Measurements from ENCODE around the gene IKZF3. TPM values are rescaled to one million over a fixed set of nuclear protein-coding genes. Genes with fewer than 3 reads are reported as not detected.

Gene IKZF3
- total RNA-seq: 1 to 10 TPM; 3.9 TPM
- polyA plus RNA-seq: 1 to 10 TPM; 1.0 to 1.4 TPM
- long read RNA-seq, donor 1: 0 reads
- long read RNA-seq, donor 2: 0 reads
- long read RNA-seq, donor 3: 0 reads
- long read RNA-seq, donor 4: 0 reads
- long read RNA-seq, donor 5, full-length matches to known transcripts: 1 of 1 reads
- long read RNA-seq, donor 5, partial matches to known transcripts: 0 of 1 reads
- long read RNA-seq, donor 5, other reads (novel, unspliced or antisense): 0 of 1 reads

DNA sequence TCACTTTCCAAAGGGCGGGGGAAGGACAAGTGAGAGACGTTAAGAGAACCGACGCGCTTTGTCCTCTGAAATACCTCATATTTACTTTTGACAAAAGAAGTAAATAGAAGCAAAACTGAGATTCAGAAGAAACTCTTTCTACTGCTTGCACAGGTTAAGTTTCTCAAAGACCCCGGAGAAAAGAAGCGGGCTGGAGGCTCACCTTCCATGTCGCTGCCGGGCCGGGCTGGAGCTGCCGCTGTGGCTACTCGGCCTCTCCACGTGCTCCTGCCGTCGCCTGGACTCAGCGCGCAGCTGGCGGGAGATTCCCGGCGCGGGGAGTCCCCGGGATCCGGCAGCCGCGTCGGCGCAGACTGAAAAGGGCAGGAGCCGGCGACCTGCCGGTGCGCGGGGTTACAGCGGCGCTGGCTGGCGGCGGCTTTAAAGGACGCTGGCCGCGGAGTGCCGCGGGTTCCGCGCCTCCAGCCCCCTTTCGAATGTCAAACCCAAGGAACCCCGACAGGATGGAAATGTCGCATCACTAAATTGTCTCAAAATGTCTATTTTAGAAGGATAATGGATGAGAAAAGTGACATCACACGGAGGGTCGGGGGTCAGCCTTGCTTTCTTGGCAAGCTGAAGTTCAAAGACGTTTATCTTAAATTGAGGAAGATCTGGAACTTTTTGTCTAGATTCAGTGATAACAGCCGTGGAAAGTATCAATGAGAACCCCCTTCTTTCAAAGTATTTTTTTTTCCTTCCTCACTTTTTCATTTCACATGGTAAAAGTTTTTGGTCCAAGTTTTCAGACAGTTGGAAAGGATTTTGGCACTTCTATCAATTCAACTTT lies at the start of gene IKZF3:
Gene IKZF3 (minus strand): TSS at position 395 of the 829 bp plus-strand sequence. CDS start 186 bp downstream, at position 209.
- Histone ChIP-seq H3K27ac (ENCODE audit: low read depth in 1 of 2, low read length in 1 of 2) (peak within 1 kb of the TSS in 1 of 2 donors; percentile 54), H3K9me3 (ENCODE audit: control insufficient read depth in 4 of 4, insufficient read depth in 3 of 4, low read length in 3 of 4) (peaks cover 0 to 12% (median 1%) of the 10 kb centered on the region in 4 donors), H3K4me1 (ENCODE audit: control insufficient read depth in 5 of 5, insufficient read depth in 5 of 5, low read length in 5 of 5) (no peaks in the 10 kb centered on the region), H3K36me3 (ENCODE audit: control insufficient read depth in 4 of 4, insufficient read depth in 4 of 4, low read length in 4 of 4) (no peaks in the 10 kb centered on the region), H3K27me3 (ENCODE audit: control insufficient read depth in 3 of 3, insufficient read depth in 3 of 3, low read length in 2 of 3) (peaks cover 0 to 71% (median 63%) of the 10 kb centered on the region in 3 donors), H3K9ac (ENCODE audit: insufficient read depth in 1 of 2, low read length in 2 of 2) (peak within 1 kb of the TSS in 1 of 2 donors; percentile 13), H3K4me3 (no peak within 1 kb of the TSS)
- ATAC-seq (ENCODE audit: insufficient read depth, low FRiP score): peak; percentile 81
- 2 to 3% methylated on average over 50 of the region's 50 CpGs for whole genome bisulfite sequencing, 2 donors
- peak; percentile 56 to 75 (median 73) for DNase-seq
- TF ChIP-seq, protein P1, sequence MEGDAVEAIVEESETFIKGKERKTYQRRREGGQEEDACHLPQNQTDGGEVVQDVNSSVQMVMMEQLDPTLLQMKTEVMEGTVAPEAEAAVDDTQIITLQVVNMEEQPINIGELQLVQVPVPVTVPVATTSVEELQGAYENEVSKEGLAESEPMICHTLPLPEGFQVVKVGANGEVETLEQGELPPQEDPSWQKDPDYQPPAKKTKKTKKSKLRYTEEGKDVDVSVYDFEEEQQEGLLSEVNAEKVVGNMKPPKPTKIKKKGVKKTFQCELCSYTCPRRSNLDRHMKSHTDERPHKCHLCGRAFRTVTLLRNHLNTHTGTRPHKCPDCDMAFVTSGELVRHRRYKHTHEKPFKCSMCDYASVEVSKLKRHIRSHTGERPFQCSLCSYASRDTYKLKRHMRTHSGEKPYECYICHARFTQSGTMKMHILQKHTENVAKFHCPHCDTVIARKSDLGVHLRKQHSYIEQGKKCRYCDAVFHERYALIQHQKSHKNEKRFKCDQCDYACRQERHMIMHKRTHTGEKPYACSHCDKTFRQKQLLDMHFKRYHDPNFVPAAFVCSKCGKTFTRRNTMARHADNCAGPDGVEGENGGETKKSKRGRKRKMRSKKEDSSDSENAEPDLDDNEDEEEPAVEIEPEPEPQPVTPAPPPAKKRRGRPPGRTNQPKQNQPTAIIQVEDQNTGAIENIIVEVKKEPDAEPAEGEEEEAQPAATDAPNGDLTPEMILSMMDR (IDR thresholded peaks at IDR 0.05; ENCODE audit: control extremely low read depth, extremely low read depth): peak; percentile 26

DNA sequence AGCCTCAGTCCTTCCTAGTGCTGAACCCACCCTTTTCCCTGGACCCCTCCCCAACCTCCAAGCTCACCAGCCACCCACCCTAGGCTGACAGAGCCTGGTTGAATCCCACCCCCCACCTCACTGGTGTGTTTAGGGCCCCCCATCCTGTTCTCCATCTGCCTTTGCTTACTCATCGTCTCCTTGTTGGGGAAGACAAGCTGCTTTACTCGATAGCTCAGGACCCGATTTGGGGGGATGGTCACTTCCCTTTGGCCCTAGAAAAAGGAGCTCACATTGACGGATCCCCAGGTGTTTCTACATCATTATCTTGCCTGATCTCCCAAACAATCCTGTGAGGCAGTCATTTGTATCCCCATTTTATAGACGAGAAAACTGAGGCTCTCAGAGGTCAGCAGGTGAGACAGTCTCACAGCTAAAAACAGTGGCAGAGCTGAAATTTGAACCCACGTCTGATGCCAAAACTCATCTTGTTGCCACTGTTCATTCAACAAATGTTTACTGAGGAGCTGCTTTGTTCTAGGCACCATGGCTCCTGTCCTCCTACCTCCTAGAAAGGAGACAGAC lies 44.8 kb upstream of the IKZF3 start:
- H3K4me1 ChIP-seq (ENCODE audit: control insufficient read depth in 5 of 5, insufficient read depth in 5 of 5, low read length in 5 of 5): no peaks in the 10 kb centered on the region
- TF ChIP-seq, protein P1 (IDR thresholded peaks at IDR 0.05; ENCODE audit: control extremely low read depth, extremely low read depth): no peak
- peaks cover 0 to 15% (median 0%) of the 10 kb centered on the region in 4 donors for H3K36me3 ChIP-seq (ENCODE audit: control insufficient read depth in 4 of 4, insufficient read depth in 4 of 4, low read length in 4 of 4)
- DNase-seq (no peak), ATAC-seq (ENCODE audit: insufficient read depth, low FRiP score) (no peak)
- WGBS, 2 donors: 91 to 92% methylated on average over 6 of the region's 6 CpGs
- H3K9me3 ChIP-seq (ENCODE audit: control insufficient read depth in 4 of 4, insufficient read depth in 3 of 4, low read length in 3 of 4): no peaks in the 10 kb centered on the region
- no peak overlapping the region for H3K4me3 ChIP-seq
- H3K27ac ChIP-seq (ENCODE audit: low read depth in 1 of 2, low read length in 1 of 2): no peak overlapping the region
- no peaks in the 10 kb centered on the region for H3K27me3 ChIP-seq (ENCODE audit: control insufficient read depth in 3 of 3, insufficient read depth in 3 of 3, low read length in 2 of 3)
- no peak overlapping the region for H3K9ac ChIP-seq (ENCODE audit: insufficient read depth in 1 of 2, low read length in 2 of 2)

DNA sequence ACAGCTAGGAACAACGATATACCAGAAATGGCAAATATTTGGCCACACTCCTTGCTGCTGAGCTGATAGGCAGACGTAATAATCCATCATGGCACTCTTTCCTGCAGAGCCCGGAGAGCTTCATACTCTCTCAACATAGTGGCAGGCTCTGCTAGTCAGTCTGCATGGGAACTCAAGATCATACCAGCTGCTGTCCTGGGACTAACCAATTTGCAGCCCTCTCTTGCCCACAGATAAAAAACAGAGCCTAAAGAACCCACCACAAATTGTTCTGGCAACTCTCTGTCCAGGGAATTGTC lies 40.8 kb upstream of the IKZF3 start:
- DNase-seq (no peak), ATAC-seq (ENCODE audit: insufficient read depth, low FRiP score) (no peak)
- WGBS, 2 donors: 76 to 80% methylated on average over 3 of the region's 3 CpGs
- H3K4me1 ChIP-seq (ENCODE audit: control insufficient read depth in 5 of 5, insufficient read depth in 5 of 5, low read length in 5 of 5): no peaks in the 10 kb centered on the region
- H3K4me3 ChIP-seq: no peak overlapping the region
- H3K27me3 ChIP-seq (ENCODE audit: control insufficient read depth in 3 of 3, insufficient read depth in 3 of 3, low read length in 2 of 3): no peaks in the 10 kb centered on the region
- TF ChIP-seq, protein P1 (IDR thresholded peaks at IDR 0.05; ENCODE audit: control extremely low read depth, extremely low read depth): no peak
- H3K27ac ChIP-seq (ENCODE audit: low read depth in 1 of 2, low read length in 1 of 2): no peak overlapping the region
- no peak overlapping the region for H3K9ac ChIP-seq (ENCODE audit: insufficient read depth in 1 of 2, low read length in 2 of 2)
- H3K36me3 ChIP-seq (ENCODE audit: control insufficient read depth in 4 of 4, insufficient read depth in 4 of 4, low read length in 4 of 4): peaks cover 0 to 9% (median 0%) of the 10 kb centered on the region in 4 donors
- no peaks in the 10 kb centered on the region for H3K9me3 ChIP-seq (ENCODE audit: control insufficient read depth in 4 of 4, insufficient read depth in 3 of 4, low read length in 3 of 4)
